Measurements from ENCODE around the gene PITPNM3. TPM values are rescaled to one million over a fixed set of nuclear protein-coding genes. Genes with fewer than 3 reads are reported as not detected.

Gene PITPNM3
- total and polyA plus RNA-seq, 2 of the 13 experiments (the other 11 are each of a cell fraction or from before 2014, with no cell fraction given) = 0.13 to 0.29 TPM

GRCh38 chr17:6488008-6488539, 68.3 kb downstream of the PITPNM3 start:
- H3K79me2 ChIP-seq (ENCODE audit: insufficient read depth, low read length) = no peaks in the 10 kb centered on the region
- ATAC-seq (no peak), DNase-seq (ENCODE audit: low spot score) (no peak), FAIRE-seq (no peak)
- POLR2A ChIA-PET = no interaction called here
- no peaks in the 10 kb centered on the region for H3K36me3 ChIP-seq (replicated peaks in 1 of 2; ENCODE audit: control insufficient read depth in 1 of 2, insufficient read depth in 2 of 2, low read length in 2 of 2)
- no TSS peak for BruUV-seq (replicated peaks)
- CTCF ChIA-PET (ENCODE audit: low intra/inter-chr PET ratio, low total read pairs) = no interaction called here
- peaks cover 1 to 15% of the 10 kb centered on the region in 2 experiments; a peak in 1 of 5 replicates for H3K27me3 ChIP-seq (ENCODE audit: control insufficient read depth in 1 of 2, insufficient read depth in 2 of 2, low read length in 2 of 2)
- no peaks in the 10 kb centered on the region for H3K4me1 ChIP-seq (ENCODE audit: insufficient read depth, low read length)
- no peaks in the 10 kb centered on the region for H4K20me1 ChIP-seq (ENCODE audit: insufficient read depth, low read length)
- no peak overlapping the region for H3K4me3 ChIP-seq (replicated peaks in 1 of 3; ENCODE audit: insufficient read depth in 1 of 3, low read depth in 2 of 3, low read length in 3 of 3)
- intact Hi-C loops (cut with micrococcal nuclease; ENCODE audit: unreplicated experiment) (no loop called here), in situ Hi-C loops (cut with HindIII; ENCODE audit: extremely low pct_ligation_motif_present, low pct_unique_long_range_greater_than_20kb) (no loop called here)
- WGBS (ENCODE audit: low lambda C conversion rate) = 46% methylated on average over 4 of the region's 6 CpGs
- no peak overlapping the region for H3K27ac ChIP-seq (ENCODE audit: extremely low read length, insufficient read depth, low read length)
- no peak overlapping the region for H2AFZ ChIP-seq (ENCODE audit: low read length)
- no peak for TF ChIP-seq ZSCAN22 (CRISPR knock-in tag; IDR thresholded peaks at IDR 0.05)
- no peaks in the 10 kb centered on the region for H3K9me3 ChIP-seq (ENCODE audit: low read length)
- H3K9ac ChIP-seq (ENCODE audit: insufficient read depth, low read depth, low read length) = no peak overlapping the region
- H3K4me2 ChIP-seq (ENCODE audit: low read depth, low read length) = no peak overlapping the region

GRCh38 chr17:6487251-6488007, 68.9 kb downstream of the PITPNM3 start:
- H3K27ac ChIP-seq (ENCODE audit: extremely low read length, insufficient read depth, low read length) = no peak overlapping the region
- H3K4me1 ChIP-seq (ENCODE audit: insufficient read depth, low read length) = no peaks in the 10 kb centered on the region
- no peak overlapping the region for H3K9ac ChIP-seq (ENCODE audit: insufficient read depth, low read depth, low read length)
- intact Hi-C loops (cut with micrococcal nuclease; ENCODE audit: unreplicated experiment) = no loop called here
- CTCF ChIA-PET (ENCODE audit: low intra/inter-chr PET ratio, low total read pairs) = no interaction called here
- no peaks in the 10 kb centered on the region for H3K79me2 ChIP-seq (ENCODE audit: insufficient read depth, low read length)
- no peaks in the 10 kb centered on the region for H4K20me1 ChIP-seq (ENCODE audit: insufficient read depth, low read length)
- no peak overlapping the region for H3K4me2 ChIP-seq (ENCODE audit: low read depth, low read length)
- TF ChIP-seq GZF1 (CRISPR knock-in tag; IDR thresholded peaks at IDR 0.05) (no peak), SMARCE1 (IDR thresholded peaks at IDR 0.05; ENCODE audit: borderline replicate concordance) (no peak), CENPBD1 (CRISPR knock-in tag; IDR thresholded peaks at IDR 0.05; ENCODE audit: borderline replicate concordance, low read depth) (no peak), CREB3 (CRISPR knock-in tag; IDR thresholded peaks at IDR 0.05) (no peak), THAP11 (CRISPR knock-in tag; IDR thresholded peaks at IDR 0.05) (no peak), ZNF446 (CRISPR knock-in tag; IDR thresholded peaks at IDR 0.05) (no peak), ZNF616 (CRISPR knock-in tag; IDR thresholded peaks at IDR 0.05; ENCODE audit: low read depth) (no peak), SIX4 (CRISPR knock-in tag; IDR thresholded peaks at IDR 0.05) (no peak), BCL6 (CRISPR knock-in tag; IDR thresholded peaks at IDR 0.05) (no peak), ETS1 (CRISPR knock-in tag; IDR thresholded peaks at IDR 0.05) (no peak), RELA (CRISPR knock-in tag; IDR thresholded peaks at IDR 0.05) (no peak), ZNF672 (CRISPR knock-in tag; IDR thresholded peaks at IDR 0.05) (no peak), ELF1 (CRISPR knock-in tag; IDR thresholded peaks at IDR 0.05) (no peak), ZBTB7B (CRISPR knock-in tag; IDR thresholded peaks at IDR 0.05) (no peak), ZNF350 (CRISPR knock-in tag; IDR thresholded peaks at IDR 0.05; ENCODE audit: borderline replicate concordance, low read depth) (no peak)
- peaks cover 1 to 15% of the 10 kb centered on the region in 2 experiments; a peak in 1 of 5 replicates for H3K27me3 ChIP-seq (ENCODE audit: control insufficient read depth in 1 of 2, insufficient read depth in 2 of 2, low read length in 2 of 2)
- H2AFZ ChIP-seq (ENCODE audit: low read length) = no peak overlapping the region
- no peak overlapping the region for H3K4me3 ChIP-seq (replicated peaks in 1 of 3; ENCODE audit: insufficient read depth in 1 of 3, low read depth in 2 of 3, low read length in 3 of 3)
- no peak for DNase-seq (ENCODE audit: low spot score)
- in situ Hi-C loops (cut with HindIII; ENCODE audit: extremely low pct_ligation_motif_present, low pct_unique_long_range_greater_than_20kb) = no loop called here
- POLR2A ChIA-PET = no interaction called here
- 67% methylated on average over 2 of the region's 13 CpGs for WGBS (ENCODE audit: low lambda C conversion rate)
- no TSS peak for BruUV-seq (replicated peaks)
- no peaks in the 10 kb centered on the region for H3K36me3 ChIP-seq (replicated peaks in 1 of 2; ENCODE audit: control insufficient read depth in 1 of 2, insufficient read depth in 2 of 2, low read length in 2 of 2)
- ATAC-seq = no peak
- no peak for FAIRE-seq
- H3K9me3 ChIP-seq (ENCODE audit: low read length) = no peaks in the 10 kb centered on the region

Measured in HepG2 (cell line).